Esophagus muscularis mucosa (tissue), 3 donors: ENCODE measurements around the gene PGBD5.

Experiments used
- POLR2AphosphoS5 ChIP-seq, 2 donors: sonication (generic); formaldehyde crosslinking; IDR thresholded peaks; one replicate each; pipeline ENCODE4 v1.6.1; 2017; ENCODE audit warnings: antibody characterized with exemption in 2 of 2
- TF ChIP-seq, protein P1 (sequence below), 3 experiments: fragments of 200-600 bp in 2 of 3; fragments of 450-650 bp in 1 of 3; sonication (generic) in 2 of 3; IDR thresholded peaks; one replicate each; pipeline ENCODE4 v1.5.1; 2017 to 2019; ENCODE audit warnings: antibody characterized with exemption in 3 of 3, mild to moderate bottlenecking in 2 of 3, moderate library complexity in 1 of 3

DNA sequence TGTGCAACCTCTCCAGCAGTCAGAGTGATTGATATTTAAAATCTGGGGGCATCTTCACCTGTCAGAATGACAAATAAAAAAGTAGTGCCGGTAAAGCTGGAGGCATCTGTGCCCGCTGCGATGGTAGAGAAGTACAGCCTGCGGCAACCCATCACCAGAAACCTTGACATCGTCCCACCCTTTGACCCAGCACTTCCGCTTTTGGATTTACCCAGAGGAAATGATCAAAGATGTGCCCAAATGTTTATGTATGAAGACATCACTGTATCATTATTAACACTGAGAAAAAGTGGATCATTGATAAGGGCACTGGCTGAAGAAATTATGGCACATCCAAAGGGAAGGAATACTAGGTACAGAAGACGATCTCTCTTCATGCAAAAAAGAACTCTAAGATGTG lies 96.0 kb downstream of the PGBD5 start:
- TF ChIP-seq POLR2AphosphoS5 (IDR thresholded peaks at IDR 0.05): no peak
- TF ChIP-seq, protein P1, sequence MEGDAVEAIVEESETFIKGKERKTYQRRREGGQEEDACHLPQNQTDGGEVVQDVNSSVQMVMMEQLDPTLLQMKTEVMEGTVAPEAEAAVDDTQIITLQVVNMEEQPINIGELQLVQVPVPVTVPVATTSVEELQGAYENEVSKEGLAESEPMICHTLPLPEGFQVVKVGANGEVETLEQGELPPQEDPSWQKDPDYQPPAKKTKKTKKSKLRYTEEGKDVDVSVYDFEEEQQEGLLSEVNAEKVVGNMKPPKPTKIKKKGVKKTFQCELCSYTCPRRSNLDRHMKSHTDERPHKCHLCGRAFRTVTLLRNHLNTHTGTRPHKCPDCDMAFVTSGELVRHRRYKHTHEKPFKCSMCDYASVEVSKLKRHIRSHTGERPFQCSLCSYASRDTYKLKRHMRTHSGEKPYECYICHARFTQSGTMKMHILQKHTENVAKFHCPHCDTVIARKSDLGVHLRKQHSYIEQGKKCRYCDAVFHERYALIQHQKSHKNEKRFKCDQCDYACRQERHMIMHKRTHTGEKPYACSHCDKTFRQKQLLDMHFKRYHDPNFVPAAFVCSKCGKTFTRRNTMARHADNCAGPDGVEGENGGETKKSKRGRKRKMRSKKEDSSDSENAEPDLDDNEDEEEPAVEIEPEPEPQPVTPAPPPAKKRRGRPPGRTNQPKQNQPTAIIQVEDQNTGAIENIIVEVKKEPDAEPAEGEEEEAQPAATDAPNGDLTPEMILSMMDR (IDR thresholded peaks at IDR 0.05): no peak
